Measurements from ENCODE around the gene GPR156.

- TF ChIP-seq CTCF (IDR thresholded peaks at IDR 0.05; ENCODE audit: low read depth, low read length, poor library complexity, severe bottlenecking), result no peak
- TF ChIP-seq EZH2phosphoT487 (IDR thresholded peaks at IDR 0.05; ENCODE audit: borderline replicate concordance, low read length), result no peak
Observed at GRCh38 chr3:120224237-120224636, 60.8 kb downstream of the GPR156 start.
